ENCODE measurements around the gene SYPL2.

SYPL2 gene

DNA sequence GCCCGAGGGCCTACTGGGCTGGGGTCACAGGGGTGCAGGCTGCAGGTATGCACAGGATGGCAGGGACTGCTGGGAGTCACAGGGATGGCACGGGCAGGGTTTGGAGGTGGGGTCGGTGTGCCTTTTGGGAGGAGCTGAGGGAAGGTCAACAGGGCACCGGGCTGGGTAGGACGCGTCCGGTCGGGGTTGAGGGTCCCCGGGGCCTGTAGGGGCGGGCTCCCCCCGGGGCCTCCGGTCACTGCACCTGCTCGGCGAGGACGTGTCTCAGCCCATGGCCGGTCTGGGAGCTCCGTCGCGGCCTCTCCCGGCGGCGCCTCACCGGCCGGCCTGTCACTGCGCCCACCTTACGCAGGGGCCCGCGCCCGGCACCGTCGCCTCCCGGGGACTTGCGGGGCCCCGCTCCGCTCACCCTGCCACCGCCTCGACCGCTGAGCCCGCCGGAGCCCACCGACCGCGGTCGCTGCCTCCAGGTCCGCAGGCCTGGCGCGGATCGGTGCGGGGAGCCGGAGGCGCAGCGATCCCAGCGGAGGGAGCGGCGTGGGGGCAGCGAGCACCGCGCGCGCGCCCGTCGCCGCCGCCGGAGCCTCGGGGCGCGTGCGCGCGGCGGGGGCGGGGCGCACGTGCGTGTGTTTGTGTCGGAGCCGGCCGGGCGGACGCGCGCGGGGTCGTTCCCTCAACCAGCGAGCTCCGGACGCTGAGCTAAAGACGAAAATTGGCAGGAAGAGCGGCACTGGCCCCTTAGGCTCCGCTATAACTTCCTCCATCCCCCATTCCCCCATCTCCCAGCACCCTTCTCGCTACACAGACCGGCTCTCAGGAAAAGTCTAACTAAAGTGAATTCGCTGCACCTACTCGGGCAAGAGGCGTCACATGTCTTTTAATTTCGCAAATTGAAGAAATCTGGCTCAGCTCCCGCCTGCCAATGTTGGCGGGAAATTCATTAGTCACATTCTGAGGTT, 43.1 kb downstream of the SYPL2 start, which contains the start of gene AMIGO1:
AMIGO1 (minus strand) TSS at position 552 of the 959 bp plus-strand sequence. CDS start 815 bp downstream, outside the sequence.
- no peak for TF ChIP-seq CEBPB (IDR thresholded peaks at IDR 0.05)
- TF ChIP-seq NFIC (IDR thresholded peaks at IDR 0.05): no peak
- TF ChIP-seq, protein P1, sequence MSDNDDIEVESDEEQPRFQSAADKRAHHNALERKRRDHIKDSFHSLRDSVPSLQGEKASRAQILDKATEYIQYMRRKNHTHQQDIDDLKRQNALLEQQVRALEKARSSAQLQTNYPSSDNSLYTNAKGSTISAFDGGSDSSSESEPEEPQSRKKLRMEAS (IDR thresholded peaks at IDR 0.05): peak; percentile 65
- TF ChIP-seq REST (IDR thresholded peaks at IDR 0.05; ENCODE audit: low read depth): no peak
- TF ChIP-seq TCF12 (IDR thresholded peaks at IDR 0.05; ENCODE audit: low read depth): no peak
- no peak for TF ChIP-seq EP300 (IDR thresholded peaks at IDR 0.05; ENCODE audit: borderline replicate concordance)
- no peak for TF ChIP-seq EGR1 (IDR thresholded peaks at IDR 0.05)
- no peak for TF ChIP-seq FOXM1 (IDR thresholded peaks at IDR 0.05; ENCODE audit: borderline replicate concordance, low read depth)
- peak; percentile 64; the same call in 1 of the 2 replicates for TF ChIP-seq ZBTB7A (IDR thresholded peaks at IDR 0.05; ENCODE audit: low read depth)
- TF ChIP-seq YY1 (IDR thresholded peaks at IDR 0.05; ENCODE audit: low read depth): no peak

DNA sequence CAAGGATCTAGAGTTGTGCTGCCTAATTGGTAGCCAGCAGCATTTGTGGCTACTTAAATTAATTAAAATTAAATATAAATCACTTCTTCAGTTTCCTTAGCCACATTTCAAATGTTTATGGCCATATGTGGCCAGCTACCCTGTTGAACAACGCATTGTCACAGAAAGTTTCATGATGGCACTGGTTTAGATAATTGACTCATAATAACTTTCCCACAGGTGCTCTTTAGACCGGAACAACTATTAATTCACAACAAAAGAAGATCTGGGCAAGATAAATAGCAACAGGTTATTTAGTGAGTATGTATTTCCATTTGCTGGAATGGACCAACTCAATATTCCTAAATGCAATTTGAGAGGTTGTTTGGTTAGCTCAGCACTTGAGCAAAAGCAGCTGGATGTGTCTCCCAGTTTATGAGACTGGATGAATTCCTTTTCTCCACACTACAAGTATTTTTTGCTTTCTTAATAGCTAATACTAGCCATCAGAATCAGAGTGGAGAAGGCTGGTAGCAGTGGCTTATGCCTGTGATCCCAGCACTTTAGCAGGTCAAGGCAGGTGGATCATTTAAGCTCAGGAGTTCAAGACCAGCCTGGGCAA, 46.9 kb downstream of the SYPL2 start:
- TF ChIP-seq TCF12 (IDR thresholded peaks at IDR 0.05; ENCODE audit: low read depth) (no peak), RAD21 (IDR thresholded peaks at IDR 0.05; ENCODE audit: low read depth) (no peak), CEBPB (IDR thresholded peaks at IDR 0.05) (no peak), TAF1 (IDR thresholded peaks at IDR 0.05; ENCODE audit: low read depth) (no peak), TEAD4 (IDR thresholded peaks at IDR 0.05) (no peak), EP300 (IDR thresholded peaks at IDR 0.05; ENCODE audit: borderline replicate concordance) (no peak), EGR1 (IDR thresholded peaks at IDR 0.05) (no peak), YY1 (IDR thresholded peaks at IDR 0.05; ENCODE audit: low read depth) (no peak), ZBTB7A (IDR thresholded peaks at IDR 0.05; ENCODE audit: low read depth) (no peak), CREB1 (IDR thresholded peaks at IDR 0.05; ENCODE audit: low read depth) (no peak), FOXM1 (IDR thresholded peaks at IDR 0.05; ENCODE audit: borderline replicate concordance, low read depth) (no peak), REST (IDR thresholded peaks at IDR 0.05; ENCODE audit: low read depth) (no peak)
- TF ChIP-seq, protein P2, sequence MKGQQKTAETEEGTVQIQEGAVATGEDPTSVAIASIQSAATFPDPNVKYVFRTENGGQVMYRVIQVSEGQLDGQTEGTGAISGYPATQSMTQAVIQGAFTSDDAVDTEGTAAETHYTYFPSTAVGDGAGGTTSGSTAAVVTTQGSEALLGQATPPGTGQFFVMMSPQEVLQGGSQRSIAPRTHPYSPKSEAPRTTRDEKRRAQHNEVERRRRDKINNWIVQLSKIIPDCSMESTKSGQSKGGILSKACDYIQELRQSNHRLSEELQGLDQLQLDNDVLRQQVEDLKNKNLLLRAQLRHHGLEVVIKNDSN (IDR thresholded peaks at IDR 0.05): no peak

DNA sequence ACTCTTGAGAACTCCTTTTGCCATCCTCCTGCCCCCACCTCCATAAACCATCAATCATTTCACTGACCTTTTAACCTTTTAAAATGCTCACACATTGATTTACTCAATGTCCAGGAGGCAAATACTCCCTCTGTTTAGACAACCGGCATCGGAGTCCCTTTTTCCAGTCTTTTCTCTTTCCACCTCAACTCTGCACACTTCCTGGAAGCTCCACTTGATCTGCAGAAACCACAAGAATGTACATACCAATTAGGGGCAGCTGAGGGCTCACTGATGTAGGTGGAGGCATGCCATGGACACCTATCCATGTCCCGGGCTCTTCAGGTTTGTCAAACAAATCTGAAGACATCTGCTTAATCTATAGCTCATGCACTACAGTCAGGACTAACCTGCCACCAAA, 48.5 kb downstream of the SYPL2 start:
- TF ChIP-seq CEBPB (IDR thresholded peaks at IDR 0.05): no peak
- TF ChIP-seq NFIC (IDR thresholded peaks at IDR 0.05): no peak
- TF ChIP-seq REST (IDR thresholded peaks at IDR 0.05; ENCODE audit: low read depth): no peak
- TF ChIP-seq, protein P1 (IDR thresholded peaks at IDR 0.05): no peak
- no peak for TF ChIP-seq TCF12 (IDR thresholded peaks at IDR 0.05; ENCODE audit: low read depth)
- no peak for TF ChIP-seq RAD21 (IDR thresholded peaks at IDR 0.05; ENCODE audit: low read depth)
- TF ChIP-seq TAF1 (IDR thresholded peaks at IDR 0.05; ENCODE audit: low read depth): no peak
- TF ChIP-seq CREB1 (IDR thresholded peaks at IDR 0.05; ENCODE audit: low read depth): no peak
- TF ChIP-seq ZBTB7A (IDR thresholded peaks at IDR 0.05; ENCODE audit: low read depth): no peak
- no peak for TF ChIP-seq FOXM1 (IDR thresholded peaks at IDR 0.05; ENCODE audit: borderline replicate concordance, low read depth)
- no peak for TF ChIP-seq TEAD4 (IDR thresholded peaks at IDR 0.05)
- TF ChIP-seq, protein P2 (IDR thresholded peaks at IDR 0.05): no peak
- no peak for TF ChIP-seq EGR1 (IDR thresholded peaks at IDR 0.05)
- no peak for TF ChIP-seq YY1 (IDR thresholded peaks at IDR 0.05; ENCODE audit: low read depth)
- TF ChIP-seq EP300 (IDR thresholded peaks at IDR 0.05; ENCODE audit: borderline replicate concordance): no peak
